Activated CD4-positive, CD25-positive, alpha-beta regulatory T cell treated with anti-CD3 and anti-CD28 coated beads, Interleukin-2, amount 50 U/mL, for 16 hours (primary cell): ENCODE measurements around the gene ZNF268.
"Not testable (repeated sequence)": the region's sequence is repeated elsewhere in the genome, so short reads cannot be mapped to it uniquely, and the experiment has no call there.

ENCODE experiments used
- DNase-seq: peaks from one replicate; pipeline ENCODE4 v3.0.0-alpha.2; 2020; ENCODE audit warnings: low read depth, low spot score

The ZNF268 gene

DNA sequence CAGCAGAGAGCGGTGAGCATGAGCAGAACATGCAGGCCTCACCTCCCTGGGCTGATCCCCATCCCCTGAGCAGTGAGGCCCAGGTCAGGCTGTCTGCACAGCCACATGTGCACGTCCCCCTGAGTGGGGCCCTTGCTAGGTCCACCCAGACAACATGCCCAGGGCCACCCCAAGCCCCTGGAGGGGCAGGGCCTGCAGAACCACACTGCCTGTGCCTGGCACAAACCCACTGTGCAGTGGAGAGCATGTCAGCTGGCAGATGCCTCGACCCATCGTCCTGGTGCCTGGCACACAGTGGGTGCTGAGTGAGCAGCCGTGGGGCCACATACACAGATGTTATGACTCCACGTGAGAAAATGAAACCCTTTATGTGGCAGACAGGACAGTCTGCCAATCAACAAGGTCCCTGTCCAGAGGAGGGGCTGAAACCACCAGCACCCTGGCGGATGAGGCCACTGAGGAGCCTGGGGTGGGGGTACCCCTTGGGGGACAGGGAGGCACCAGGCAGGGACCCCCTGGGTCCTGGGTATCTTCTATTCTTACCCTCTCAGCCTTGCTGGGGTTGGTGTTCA, 46.1 kb downstream of the ZNF268 start:
- DNase-seq, result no peak

DNA sequence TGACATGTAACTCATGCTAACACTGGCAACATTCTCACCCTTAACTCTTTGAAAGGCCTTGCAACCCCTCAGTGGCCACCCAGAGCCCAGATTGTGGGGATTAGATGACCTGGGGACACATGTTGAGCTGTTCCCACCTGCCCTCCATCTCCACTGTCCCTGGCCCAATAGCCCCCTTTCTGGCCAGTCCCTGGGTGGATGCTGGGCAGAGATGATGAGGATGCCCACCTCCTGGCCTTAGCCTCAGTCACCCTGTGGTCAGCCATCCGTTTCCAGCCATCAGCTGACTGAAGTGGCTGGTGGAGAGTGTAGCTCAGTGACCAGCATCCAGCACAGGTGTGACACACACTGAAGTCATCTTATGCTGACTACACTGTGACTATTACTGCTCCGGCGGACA, 49.7 kb downstream of the ZNF268 start:
- DNase-seq, result no peak

DNA sequence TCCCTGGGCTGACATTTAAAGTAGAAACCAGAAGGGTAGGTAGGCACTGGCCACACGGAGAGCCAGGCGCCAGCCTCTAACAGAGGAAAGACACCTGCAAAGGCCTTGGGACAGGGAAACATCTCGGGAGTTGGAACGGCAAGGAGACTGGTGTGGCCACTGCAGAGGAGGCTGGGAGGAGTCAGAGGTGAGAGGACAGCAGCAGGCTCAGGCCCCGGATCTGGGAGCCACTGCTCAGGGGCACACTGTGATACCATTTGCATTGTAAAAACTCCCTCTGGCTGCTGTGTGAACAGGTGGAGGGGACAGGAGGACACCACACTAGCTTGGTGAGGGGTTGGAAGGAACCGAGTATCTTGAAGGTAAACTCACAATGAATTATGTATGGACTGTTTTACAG, 51.7 kb downstream of the ZNF268 start:
- no peak for DNase-seq

DNA sequence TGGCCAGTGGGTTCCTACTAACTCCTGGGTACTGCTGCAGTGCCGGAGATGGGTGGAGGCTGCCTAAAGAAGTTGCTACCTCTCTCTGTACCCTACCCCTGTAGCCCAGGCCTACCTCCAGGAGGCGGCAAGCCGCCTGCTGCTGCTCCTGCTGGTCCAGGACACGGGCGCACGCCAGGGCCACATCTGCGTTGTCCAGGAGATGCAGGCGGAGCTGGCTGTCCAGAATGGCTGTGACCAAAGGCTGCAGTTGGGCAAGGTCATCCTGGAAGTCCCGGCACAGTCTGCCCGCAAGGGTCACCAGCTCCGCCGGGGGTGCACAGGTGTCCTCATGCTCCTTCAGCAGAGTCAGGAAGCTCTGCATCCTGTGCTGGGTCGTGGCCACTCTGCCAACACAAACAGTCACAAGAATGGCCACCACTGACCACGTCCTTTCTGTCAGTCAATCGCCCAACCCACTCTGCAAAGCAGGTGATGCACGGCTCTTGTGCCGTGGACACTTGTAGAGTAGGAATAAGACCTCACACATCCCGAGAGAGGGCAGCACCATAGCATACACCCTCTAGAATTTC, 52.8 kb downstream of the ZNF268 start:
- DNase-seq, result no peak

DNA sequence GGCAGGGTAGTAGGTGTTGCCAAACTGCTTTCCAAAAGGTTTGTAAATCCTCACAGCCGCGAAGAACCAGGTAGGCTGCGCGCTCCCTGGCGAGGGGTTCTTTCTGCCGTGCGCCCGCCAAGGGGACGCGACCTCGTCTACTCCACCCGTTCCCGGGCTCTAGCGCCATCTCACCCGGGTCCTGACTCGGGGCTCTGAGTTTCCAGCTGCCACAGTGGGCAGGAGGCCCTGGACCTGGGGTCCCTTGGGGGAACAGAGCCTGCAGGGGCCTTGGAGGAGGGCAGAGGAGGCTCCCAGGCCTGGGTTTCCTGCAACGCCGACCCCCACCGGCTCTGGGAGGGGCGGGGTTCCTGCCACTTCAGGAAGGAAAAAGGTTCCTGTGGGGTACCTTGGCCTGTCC, 53.7 kb downstream of the ZNF268 start:
- DNase-seq, result no peak

DNA sequence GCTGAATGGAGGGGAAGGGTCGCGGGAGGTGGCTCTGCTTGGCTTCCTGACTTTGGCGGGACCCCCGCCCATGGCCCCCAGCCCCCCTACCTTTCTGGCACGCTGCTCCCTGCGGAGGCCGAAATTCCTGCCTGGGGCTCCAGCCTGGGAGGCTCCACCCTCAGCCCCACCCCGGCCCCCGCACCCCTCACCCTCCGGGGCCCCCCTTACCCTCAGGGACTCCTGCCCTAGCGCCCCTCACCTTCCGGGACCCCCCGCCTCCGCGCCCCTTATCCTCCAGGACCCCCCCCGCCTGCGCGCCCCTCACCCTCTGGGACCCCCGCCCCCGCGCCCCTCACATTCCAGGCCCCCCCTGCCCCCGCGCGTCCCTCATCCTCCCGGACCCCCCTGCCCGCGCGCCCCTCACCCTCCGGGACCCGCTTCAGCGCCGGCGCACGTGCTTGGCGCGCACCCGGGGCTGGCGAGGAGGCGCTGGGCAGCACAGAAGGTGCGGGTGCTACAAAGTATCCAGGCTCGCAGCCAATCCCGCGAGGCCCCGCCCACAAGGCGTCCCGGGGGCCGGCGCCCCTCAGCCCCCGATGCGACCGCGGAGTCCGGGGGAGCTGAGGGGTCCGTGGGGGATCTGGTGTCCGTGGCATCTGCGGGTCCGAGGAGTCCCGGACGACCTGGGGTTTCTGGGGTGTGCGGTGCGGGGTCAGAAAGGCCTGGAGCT, 54.3 kb downstream of the ZNF268 start, which contains the start of gene ANHX:
Gene ANHX (minus strand): TSS at position 477 of the 712 bp plus-strand sequence. CDS start 1,521 bp downstream, outside the sequence.
- DNase-seq, result no peak

DNA sequence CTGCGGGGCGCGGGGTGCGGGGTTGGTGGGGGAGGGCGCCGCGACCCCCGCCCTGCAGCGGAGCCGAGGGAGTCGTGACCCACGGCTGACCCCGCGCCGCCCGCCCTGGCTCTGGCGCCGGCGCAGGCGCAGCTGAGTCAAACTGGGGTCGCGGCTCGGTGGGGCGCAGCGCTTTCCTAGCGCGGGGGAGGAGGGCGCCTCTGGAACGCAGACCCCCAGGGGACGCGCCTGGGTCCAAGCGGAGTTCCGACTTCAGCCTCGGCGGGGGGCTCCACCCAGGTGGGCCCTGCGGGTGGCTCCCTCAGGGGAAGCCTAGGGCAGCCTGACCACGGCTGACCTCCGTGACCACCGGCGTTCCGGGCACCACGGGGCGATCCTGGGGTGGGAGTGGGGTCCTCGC, 54.8 kb downstream of the ZNF268 start:
- no peak for DNase-seq

DNA sequence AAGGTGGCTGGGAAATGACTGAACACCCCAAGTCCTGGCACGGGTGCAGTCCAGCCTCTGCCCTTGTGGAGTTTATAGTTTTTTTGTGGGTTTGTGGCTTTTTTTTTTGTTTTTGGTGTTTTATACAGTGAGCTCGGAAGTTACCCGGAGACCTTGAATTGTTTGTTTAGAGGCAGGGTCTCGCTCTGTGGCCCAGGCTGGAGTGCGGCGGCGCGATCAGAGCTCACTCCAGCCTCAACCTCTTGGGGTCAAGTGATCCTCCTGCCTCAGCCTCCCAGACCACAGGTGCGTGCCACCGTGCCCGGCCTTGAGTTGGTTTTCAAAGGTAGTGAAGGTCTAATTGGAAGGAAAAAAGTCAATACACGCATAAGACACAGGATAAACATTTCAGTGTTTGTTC, 55.3 kb downstream of the ZNF268 start:
- no peak for DNase-seq

DNA sequence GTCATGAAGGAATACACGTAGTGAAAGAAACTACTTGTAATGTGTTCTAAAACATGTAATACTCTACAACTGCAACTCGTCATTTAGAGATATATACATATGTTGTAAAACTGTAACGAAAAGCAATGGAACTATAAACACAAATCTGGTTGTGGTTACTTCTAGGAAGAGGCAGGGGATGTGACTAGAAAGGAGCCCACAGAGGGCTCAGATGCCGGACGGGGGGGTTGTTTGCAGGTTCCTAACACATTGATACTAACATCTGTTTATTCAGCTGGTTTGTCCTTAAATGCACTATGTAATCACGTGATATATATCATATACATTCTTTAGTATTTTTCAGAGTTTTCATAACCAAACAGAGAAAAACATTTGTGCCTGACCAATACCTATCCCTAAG, 70.4 kb downstream of the ZNF268 start:
- no peak for DNase-seq

DNA sequence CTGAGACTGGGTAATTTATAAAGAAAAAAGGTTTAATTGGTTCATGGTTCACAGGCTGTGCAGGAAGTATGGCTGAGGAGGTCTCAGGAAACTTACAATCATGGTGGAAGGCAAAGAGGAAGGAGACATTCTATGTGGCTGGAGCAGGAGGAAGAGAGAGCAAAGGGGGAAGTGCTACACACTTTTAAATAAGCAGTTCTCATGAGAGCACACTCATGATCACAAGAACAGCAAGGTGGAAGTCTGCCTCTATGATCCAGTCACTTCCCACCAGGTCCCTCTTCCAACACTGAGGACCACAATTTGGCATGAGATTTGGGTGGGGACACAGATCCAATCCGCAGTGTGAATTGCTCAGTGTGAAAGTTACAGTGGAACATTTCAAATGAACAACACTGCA, 74.5 kb downstream of the ZNF268 start:
- not testable (repeated sequence) for DNase-seq

DNA sequence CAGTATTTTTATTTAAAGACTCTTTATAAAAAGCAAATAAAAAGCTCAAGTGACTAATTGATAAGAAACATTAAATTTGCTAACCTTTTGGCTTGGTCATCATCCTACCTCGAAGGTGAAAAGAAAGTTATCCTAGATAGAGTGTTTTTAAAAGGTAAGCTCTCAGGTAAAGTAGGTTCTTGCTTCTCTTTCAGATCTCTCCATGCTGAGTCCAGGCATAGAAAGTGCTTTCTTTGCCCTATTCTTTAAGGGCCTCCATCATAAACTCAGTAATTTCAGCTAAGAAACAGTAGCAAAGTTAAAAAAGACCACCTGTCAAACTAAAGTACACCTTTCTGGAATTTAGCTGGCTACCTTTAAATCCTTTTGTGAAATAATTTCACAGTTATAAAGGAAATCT, 75.0 kb downstream of the ZNF268 start:
- no peak for DNase-seq

DNA sequence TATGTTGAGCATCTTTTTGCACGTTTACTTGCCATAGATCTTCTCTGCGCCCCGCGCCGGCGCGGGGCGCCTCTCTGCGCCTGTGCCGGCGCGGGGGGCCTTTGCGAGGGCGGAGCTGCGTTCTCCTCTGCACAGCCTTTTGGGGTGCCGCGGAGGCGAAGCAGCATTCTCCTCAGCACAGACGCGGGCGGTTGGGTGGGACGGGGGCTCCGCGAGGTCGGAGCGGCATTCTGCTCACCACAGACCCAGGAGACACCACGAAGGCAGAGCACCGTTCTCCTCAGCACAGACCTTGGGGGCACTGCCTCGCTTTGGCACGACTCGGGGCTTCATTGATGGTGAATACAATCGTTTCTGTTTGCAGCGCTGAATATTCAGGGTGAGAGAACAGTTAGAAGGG, 82.9 kb downstream of the ZNF268 start:
- no peak for DNase-seq
